Stimulated activated effector memory CD8-positive, alpha-beta T cell treated with anti-CD3 and anti-CD28 coated beads, Interleukin-12 subunit alpha, Interleukin-12 subunit beta, amount 100 ng/mL, for 72 hours (primary cell): ENCODE results near the gene PRDM16.

Experiments used
- ATAC-seq: fragments of 150-1000 bp; cut with Tn5 transposase; 2 replicates; pipeline ENCODE4 v1.10.0; 2021
- DNase-seq, 2 donors: peaks; one replicate each; pipeline ENCODE4 v3.0.0; 2021 to 2022; ENCODE audit warnings: low spot score in 2 of 2
- H3K27ac Mint-ChIP-seq: one replicate; pipeline ENCODE4 v1.8.0; 2022; ENCODE audit warnings: mild to moderate bottlenecking, mixed read lengths
- H3K36me3 Mint-ChIP-seq: one replicate; pipeline ENCODE4 v1.8.0; 2022; ENCODE audit warnings: mild to moderate bottlenecking, mixed read lengths
- H3K4me1 Mint-ChIP-seq: one replicate; pipeline ENCODE4 v1.8.0; 2022; ENCODE audit warnings: mixed read lengths
- H3K4me3 Mint-ChIP-seq: one replicate; pipeline ENCODE4 v1.8.0; 2022; ENCODE audit warnings: mild to moderate bottlenecking, mixed read lengths
- H3K9me3 Mint-ChIP-seq: one replicate; pipeline ENCODE4 v1.8.0; 2022; ENCODE audit warnings: mixed read lengths

PRDM16 gene

GRCh38 chr1:3038113-3038551, 30.9 kb upstream of the PRDM16 start:
- H3K9me3 Mint-ChIP-seq, result no peaks in the 10 kb centered on the region
- H3K4me3 Mint-ChIP-seq, result no peak overlapping the region
- H3K27ac Mint-ChIP-seq, result no peak overlapping the region
- no peaks in the 10 kb centered on the region for H3K36me3 Mint-ChIP-seq
- ATAC-seq (no peak), DNase-seq (no peak)
- H3K4me1 Mint-ChIP-seq, result peaks cover 6% of the 10 kb centered on the region

- Mint-ChIP-seq H3K36me3 (no peaks in the 10 kb centered on the region), H3K4me3 (no peak overlapping the region), H3K4me1 (peaks cover under 1% of the 10 kb centered on the region), H3K9me3 (no peaks in the 10 kb centered on the region), H3K27ac (no peak overlapping the region)
- DNase-seq (no peak), ATAC-seq (no peak)
These were observed 30.3 kb upstream of the PRDM16 start for GRCh38 chr1:3038571-3039181.

- ATAC-seq (no peak), DNase-seq (no peak)
- no peaks in the 10 kb centered on the region for H3K36me3 Mint-ChIP-seq
- H3K27ac Mint-ChIP-seq, result no peak overlapping the region
- H3K9me3 Mint-ChIP-seq, result no peaks in the 10 kb centered on the region
- H3K4me1 Mint-ChIP-seq, result no peaks in the 10 kb centered on the region
- H3K4me3 Mint-ChIP-seq, result no peak overlapping the region
These were observed 29.0 kb upstream of the PRDM16 start for GRCh38 chr1:3040004-3040403.

GRCh38 chr1:3042481-3042880, 26.5 kb upstream of the PRDM16 start:
- H3K4me1 Mint-ChIP-seq, result no peaks in the 10 kb centered on the region
- no peak for ATAC-seq
- no peaks in the 10 kb centered on the region for H3K36me3 Mint-ChIP-seq
- H3K4me3 Mint-ChIP-seq, result no peak overlapping the region
- no peak for DNase-seq
- H3K27ac Mint-ChIP-seq, result no peak overlapping the region
- H3K9me3 Mint-ChIP-seq, result no peaks in the 10 kb centered on the region

- Mint-ChIP-seq H3K4me3 (no peak overlapping the region), H3K36me3 (no peaks in the 10 kb centered on the region), H3K9me3 (peaks cover 5% of the 10 kb centered on the region), H3K4me1 (no peaks in the 10 kb centered on the region), H3K27ac (no peak overlapping the region)
- no peak for DNase-seq
- no peak for ATAC-seq
These were observed 19.8 kb upstream of the PRDM16 start for GRCh38 chr1:3049164-3049563.

- H3K9me3 Mint-ChIP-seq, result peaks cover 5% of the 10 kb centered on the region
These were observed 19.1 kb upstream of the PRDM16 start for GRCh38 chr1:3049905-3050304.

GRCh38 chr1:3050603-3051002, 18.4 kb upstream of the PRDM16 start:
- no peaks in the 10 kb centered on the region for H3K4me1 Mint-ChIP-seq
- ATAC-seq (no peak), DNase-seq (no peak)
- peaks cover 5% of the 10 kb centered on the region for H3K9me3 Mint-ChIP-seq
- H3K4me3 Mint-ChIP-seq, result no peak overlapping the region
- H3K27ac Mint-ChIP-seq, result no peak overlapping the region
- no peaks in the 10 kb centered on the region for H3K36me3 Mint-ChIP-seq

More at GRCh38 chr1:3049905-3050304, 19.1 kb upstream of the PRDM16 start:
- no peak overlapping the region for H3K4me3 Mint-ChIP-seq
- no peaks in the 10 kb centered on the region for H3K36me3 Mint-ChIP-seq
- H3K4me1 Mint-ChIP-seq, result no peaks in the 10 kb centered on the region
- DNase-seq (no peak), ATAC-seq (no peak)
- H3K27ac Mint-ChIP-seq, result no peak overlapping the region

GRCh38 chr1:3051270-3052268, 17.4 kb upstream of the PRDM16 start:
- Mint-ChIP-seq H3K4me1 (no peaks in the 10 kb centered on the region), H3K9me3 (peaks cover 5% of the 10 kb centered on the region), H3K4me3 (no peak overlapping the region), H3K36me3 (no peaks in the 10 kb centered on the region), H3K27ac (no peak overlapping the region)
- ATAC-seq, result no peak
- no peak for DNase-seq

GRCh38 chr1:3052501-3052900, 16.5 kb upstream of the PRDM16 start:
- H3K9me3 Mint-ChIP-seq, result peaks cover 5% of the 10 kb centered on the region

GRCh38 chr1:3053366-3053980, 15.5 kb upstream of the PRDM16 start:
- Mint-ChIP-seq H3K4me1 (no peaks in the 10 kb centered on the region), H3K9me3 (peaks cover 5% of the 10 kb centered on the region), H3K4me3 (no peak overlapping the region), H3K36me3 (no peaks in the 10 kb centered on the region), H3K27ac (no peak overlapping the region)
- ATAC-seq (no peak), DNase-seq (no peak)

More at GRCh38 chr1:3052501-3052900, 16.5 kb upstream of the PRDM16 start:
- no peak overlapping the region for H3K27ac Mint-ChIP-seq
- no peaks in the 10 kb centered on the region for H3K36me3 Mint-ChIP-seq
- no peaks in the 10 kb centered on the region for H3K4me1 Mint-ChIP-seq
- DNase-seq (no peak), ATAC-seq (no peak)
- no peak overlapping the region for H3K4me3 Mint-ChIP-seq

- Mint-ChIP-seq H3K27ac (no peak overlapping the region), H3K36me3 (no peaks in the 10 kb centered on the region), H3K9me3 (peaks cover 5% of the 10 kb centered on the region), H3K4me1 (no peaks in the 10 kb centered on the region), H3K4me3 (no peak overlapping the region)
- ATAC-seq (no peak), DNase-seq (no peak)
These were observed 15.0 kb upstream of the PRDM16 start for GRCh38 chr1:3053986-3054385.

GRCh38 chr1:3054474-3054873, 14.5 kb upstream of the PRDM16 start:
- H3K4me3 Mint-ChIP-seq, result no peak overlapping the region
- H3K36me3 Mint-ChIP-seq, result no peaks in the 10 kb centered on the region
- ATAC-seq (no peak), DNase-seq (no peak)
- no peaks in the 10 kb centered on the region for H3K4me1 Mint-ChIP-seq
- no peak overlapping the region for H3K27ac Mint-ChIP-seq
- H3K9me3 Mint-ChIP-seq, result peaks cover 5% of the 10 kb centered on the region

- peaks cover 5% of the 10 kb centered on the region for H3K9me3 Mint-ChIP-seq
- DNase-seq (no peak), ATAC-seq (no peak)
- no peaks in the 10 kb centered on the region for H3K4me1 Mint-ChIP-seq
- no peak overlapping the region for H3K4me3 Mint-ChIP-seq
- no peak overlapping the region for H3K27ac Mint-ChIP-seq
- no peaks in the 10 kb centered on the region for H3K36me3 Mint-ChIP-seq
These were observed 14.0 kb upstream of the PRDM16 start for GRCh38 chr1:3055051-3055450.

- DNase-seq (no peak), ATAC-seq (no peak)
- Mint-ChIP-seq H3K9me3 (peaks cover 5% of the 10 kb centered on the region), H3K27ac (no peak overlapping the region), H3K4me1 (no peaks in the 10 kb centered on the region), H3K4me3 (no peak overlapping the region), H3K36me3 (no peaks in the 10 kb centered on the region)
These were observed 12.4 kb upstream of the PRDM16 start for GRCh38 chr1:3056641-3057040.

- ATAC-seq, result no peak
- Mint-ChIP-seq H3K27ac (no peak overlapping the region), H3K4me1 (no peaks in the 10 kb centered on the region), H3K4me3 (no peak overlapping the region), H3K36me3 (no peaks in the 10 kb centered on the region), H3K9me3 (no peaks in the 10 kb centered on the region)
- no peak for DNase-seq
These were observed 10.6 kb upstream of the PRDM16 start for GRCh38 chr1:3058263-3059030.
